Neural crest cell (in vitro differentiated cells): ENCODE measurements around the gene TMSB10. TPM values are rescaled to one million over a fixed set of nuclear protein-coding genes. Genes with fewer than 3 reads are reported as not detected.

Source experiments
- DNase-seq: peaks from one replicate; pipeline ENCODE4 v3.0.0; 2021; ENCODE audit warnings: low read depth, mixed read lengths, low spot score
- H3K27ac Mint-ChIP-seq: one replicate; pipeline ENCODE4 v1.8.0; 2021; ENCODE audit warnings: mild to moderate bottlenecking, mixed read lengths; ENCODE audit not compliant: unreplicated experiment
- H3K27me3 Mint-ChIP-seq: 2 replicates; pipeline ENCODE4 v1.8.0; 2021; ENCODE audit warnings: low read depth, mild to moderate bottlenecking, mixed read lengths
- H3K36me3 Mint-ChIP-seq: 2 replicates; pipeline ENCODE4 v1.8.0; 2021; ENCODE audit warnings: low read depth, mild to moderate bottlenecking, mixed read lengths
- H3K4me1 Mint-ChIP-seq: 2 replicates; pipeline ENCODE4 v1.8.0; 2021; ENCODE audit warnings: mixed read lengths
- H3K4me3 Mint-ChIP-seq: one replicate; pipeline ENCODE4 v1.8.0; 2021; ENCODE audit warnings: mild to moderate bottlenecking, mixed read lengths
- H3K9me3 Mint-ChIP-seq: 2 replicates; pipeline ENCODE4 v1.8.0; 2021; ENCODE audit warnings: mixed read lengths
- CTCF ChIP-seq: fragments of 200-600 bp; sonication (generic); conservative IDR thresholded peaks from 2 replicates; pipeline ENCODE4 v1.5.0; 2021; ENCODE audit warnings: antibody characterized with exemption, mild to moderate bottlenecking
- total RNA-seq: library from RNA; stranded (reverse); gene quantifications from 2 replicates; pipeline ENCODE4 v1.2.1, GENCODE V29; 2021

Gene TMSB10
- total RNA-seq, 1 donor from 2014 or later, result 1,431 TPM

- Mint-ChIP-seq H3K27ac (no peak overlapping the region), H3K4me3 (no peak overlapping the region), H3K27me3 (no peaks in the 10 kb centered on the region), H3K4me1 (peaks cover 23% of the 10 kb centered on the region), H3K9me3 (peaks cover 2% of the 10 kb centered on the region), H3K36me3 (no peaks in the 10 kb centered on the region)
- no peak for TF ChIP-seq CTCF
- no peak for DNase-seq
Measured at GRCh38 chr2:84954329-84954728, 48.9 kb downstream of the TMSB10 start.

Other genes with a start within 250 kb of the TMSB10 start
- gene TRABD2A, start 24.6 kb upstream of the TMSB10 start, total RNA-seq, result 0.84 TPM in 2 replicates
- gene KCMF1, start 65.5 kb downstream of the TMSB10 start, total RNA-seq, result 57.0 and 61.2 TPM in 2 replicates
- gene TCF7L1, start 227.7 kb downstream of the TMSB10 start, total RNA-seq, result 40.3 and 41.8 TPM in 2 replicates